GM10266 (cell line): ENCODE measurements around the gene NOTCH2.

Experiments used
- DNase-seq: peaks from one replicate; pipeline ENCODE4 v3.0.0; 2012; ENCODE audit errors: extremely low spot score
- TF ChIP-seq, protein P1 (sequence below): IDR thresholded peaks from 2 replicates; pipeline ENCODE4 v1.5.1; 2012; ENCODE audit warnings: mild to moderate bottlenecking, low read depth; ENCODE audit not compliant: control insufficient read depth, insufficient read depth; ENCODE audit errors: missing control alignments

Gene NOTCH2

DNA sequence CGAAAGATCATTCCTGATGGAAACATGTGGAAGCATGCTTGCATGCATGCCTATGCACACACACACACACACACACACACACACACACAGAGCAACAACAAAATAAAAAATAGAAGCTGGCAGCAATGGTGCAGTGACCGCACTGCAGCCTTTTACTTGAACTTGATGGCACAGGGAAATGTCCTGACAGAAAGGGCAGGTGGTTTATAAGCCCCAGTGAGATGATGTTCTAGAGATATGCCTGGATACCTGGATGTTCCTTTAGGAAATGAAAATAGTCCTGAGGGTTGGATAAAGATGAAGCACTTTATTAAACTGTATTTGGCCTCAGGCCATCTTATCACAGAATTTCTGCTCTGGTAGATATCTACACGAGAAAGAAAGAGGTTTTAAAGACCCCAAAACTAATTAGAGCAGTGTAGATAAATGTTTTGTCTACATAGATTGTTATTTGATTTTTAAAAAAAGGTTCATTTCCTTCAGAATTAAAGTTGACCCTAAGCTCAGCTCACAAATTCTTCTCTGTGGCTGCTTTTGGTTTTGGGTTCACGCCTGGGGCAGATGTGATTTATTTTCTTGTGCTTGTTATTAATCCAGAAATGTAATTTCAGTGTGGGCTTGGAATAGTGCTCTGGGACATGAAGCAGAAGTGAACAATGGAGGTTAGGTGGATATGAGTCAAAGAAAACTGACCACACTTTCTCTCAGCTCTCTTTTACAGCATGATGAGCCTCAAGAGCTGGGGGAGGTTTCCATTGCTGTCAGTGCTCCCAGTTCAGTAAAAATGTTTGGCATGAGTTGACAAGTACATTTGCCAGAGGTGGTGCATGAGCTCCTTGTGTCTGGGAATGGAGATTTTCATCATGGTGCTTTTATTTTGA is 196.1 kb downstream of the NOTCH2 start:
- DNase-seq: no peak
- TF ChIP-seq, protein P1, sequence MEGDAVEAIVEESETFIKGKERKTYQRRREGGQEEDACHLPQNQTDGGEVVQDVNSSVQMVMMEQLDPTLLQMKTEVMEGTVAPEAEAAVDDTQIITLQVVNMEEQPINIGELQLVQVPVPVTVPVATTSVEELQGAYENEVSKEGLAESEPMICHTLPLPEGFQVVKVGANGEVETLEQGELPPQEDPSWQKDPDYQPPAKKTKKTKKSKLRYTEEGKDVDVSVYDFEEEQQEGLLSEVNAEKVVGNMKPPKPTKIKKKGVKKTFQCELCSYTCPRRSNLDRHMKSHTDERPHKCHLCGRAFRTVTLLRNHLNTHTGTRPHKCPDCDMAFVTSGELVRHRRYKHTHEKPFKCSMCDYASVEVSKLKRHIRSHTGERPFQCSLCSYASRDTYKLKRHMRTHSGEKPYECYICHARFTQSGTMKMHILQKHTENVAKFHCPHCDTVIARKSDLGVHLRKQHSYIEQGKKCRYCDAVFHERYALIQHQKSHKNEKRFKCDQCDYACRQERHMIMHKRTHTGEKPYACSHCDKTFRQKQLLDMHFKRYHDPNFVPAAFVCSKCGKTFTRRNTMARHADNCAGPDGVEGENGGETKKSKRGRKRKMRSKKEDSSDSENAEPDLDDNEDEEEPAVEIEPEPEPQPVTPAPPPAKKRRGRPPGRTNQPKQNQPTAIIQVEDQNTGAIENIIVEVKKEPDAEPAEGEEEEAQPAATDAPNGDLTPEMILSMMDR: no peak

DNA sequence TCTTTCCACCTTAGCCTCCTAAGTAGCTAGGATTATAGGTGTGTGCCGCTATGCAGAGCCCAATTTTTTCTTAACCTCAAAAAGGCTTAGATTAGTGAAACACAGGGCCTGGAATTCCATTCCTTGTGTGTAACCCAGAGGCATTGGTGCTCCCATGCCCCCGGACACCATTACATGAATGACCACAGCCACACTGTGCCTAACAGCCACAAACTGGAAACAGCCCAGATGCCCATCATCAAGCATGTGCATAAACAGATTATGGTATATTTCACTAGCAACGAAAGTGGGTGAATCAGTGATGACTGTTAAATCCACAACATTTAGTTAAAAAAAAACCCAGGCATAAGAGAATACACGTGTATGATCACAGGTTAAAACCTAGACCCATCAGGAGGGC is 197.6 kb downstream of the NOTCH2 start:
- DNase-seq: no peak
- TF ChIP-seq, protein P1: no peak

DNA sequence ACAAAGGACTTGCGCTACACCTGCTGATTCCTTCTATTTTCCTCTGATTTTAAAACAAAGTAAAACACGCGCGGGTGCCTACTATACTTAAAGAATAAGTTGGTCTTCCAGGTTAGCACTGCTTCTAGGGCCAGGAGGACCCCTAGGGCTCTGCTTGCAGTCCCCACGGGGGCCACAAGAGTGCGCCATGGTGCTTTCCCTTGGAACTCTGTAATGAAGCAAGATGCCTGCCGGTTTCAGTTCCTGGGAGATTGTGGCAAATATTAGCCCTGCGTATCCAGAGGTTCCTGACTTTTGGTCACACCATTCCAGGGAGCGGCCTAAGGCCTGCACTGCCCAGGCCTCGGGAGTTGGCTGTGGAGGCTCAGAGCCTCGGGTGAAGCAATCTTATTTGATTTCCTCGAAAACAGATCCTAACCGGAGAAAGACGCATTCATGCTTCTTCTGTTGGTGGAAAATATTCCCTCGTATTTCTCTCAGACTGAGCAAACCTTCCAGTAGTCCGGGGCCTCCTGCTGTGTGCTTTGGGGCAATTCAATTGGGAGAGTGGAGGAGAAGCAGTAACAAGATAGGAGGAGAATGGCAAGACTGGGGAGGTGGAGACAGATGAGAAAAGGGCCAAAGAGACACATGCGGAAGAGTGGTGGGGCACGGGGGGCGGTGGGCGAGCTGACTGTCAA is 198.4 kb downstream of the NOTCH2 start:
- DNase-seq: peak; percentile 65
- TF ChIP-seq, protein P1: peak; percentile 78

DNA sequence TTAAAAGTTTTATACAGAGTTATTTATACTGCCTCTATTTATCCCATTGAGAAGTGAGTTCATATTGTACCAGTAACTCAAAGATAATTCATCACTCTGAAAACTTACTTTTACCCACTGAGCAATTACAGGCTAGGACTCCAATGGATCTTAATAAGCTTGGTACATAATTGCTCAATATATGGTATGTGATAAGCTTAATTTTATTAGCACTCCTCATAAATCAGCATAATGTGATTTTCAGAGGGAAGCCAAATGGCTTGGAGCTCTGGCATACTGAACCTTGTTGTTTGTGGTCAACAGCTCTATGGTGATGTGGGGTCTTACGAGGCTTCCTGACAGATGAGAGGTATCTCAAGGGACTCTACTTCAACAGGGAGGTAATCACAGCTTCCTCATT is 199.5 kb downstream of the NOTCH2 start:
- no peak for DNase-seq
- TF ChIP-seq, protein P1: no peak

DNA sequence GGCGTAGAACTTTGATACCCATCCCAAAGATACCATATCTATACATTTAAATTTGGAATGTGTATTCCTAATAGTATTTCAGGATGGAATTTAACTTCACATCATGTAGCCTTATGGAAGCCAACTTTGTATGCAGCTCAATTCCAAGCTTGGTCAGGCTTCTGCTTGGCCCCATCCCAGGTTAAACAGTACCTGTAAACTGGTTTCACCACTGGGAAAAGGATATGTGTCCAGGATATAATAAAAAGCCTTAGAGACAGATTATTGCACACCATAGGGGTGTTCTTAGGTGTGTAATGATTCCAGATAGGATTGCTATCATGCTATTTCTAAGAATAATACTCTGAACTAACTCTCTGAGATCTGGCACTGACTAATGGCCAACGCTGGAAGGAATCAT is 201.3 kb downstream of the NOTCH2 start:
- no peak for DNase-seq
- TF ChIP-seq, protein P1: no peak

DNA sequence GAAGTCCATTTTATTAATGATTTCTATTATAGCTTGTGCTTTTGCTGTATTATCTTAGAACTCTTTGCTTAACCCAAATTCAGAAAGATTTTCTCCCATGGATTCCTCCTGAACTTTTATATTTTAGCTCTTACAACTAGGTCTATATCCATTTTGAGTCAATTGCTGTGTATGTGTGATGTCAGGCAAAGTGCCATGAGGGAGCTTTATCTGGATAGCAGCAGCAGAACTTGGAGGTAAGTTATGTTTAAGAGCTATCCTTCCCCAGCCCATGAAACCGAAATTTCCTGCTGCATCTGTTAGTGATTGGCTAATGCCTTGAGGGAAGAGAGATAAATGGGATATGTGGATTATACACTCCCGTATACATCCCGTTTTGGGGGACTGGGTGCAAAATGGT is 203.0 kb downstream of the NOTCH2 start:
- DNase-seq: no peak
- TF ChIP-seq, protein P1: no peak

DNA sequence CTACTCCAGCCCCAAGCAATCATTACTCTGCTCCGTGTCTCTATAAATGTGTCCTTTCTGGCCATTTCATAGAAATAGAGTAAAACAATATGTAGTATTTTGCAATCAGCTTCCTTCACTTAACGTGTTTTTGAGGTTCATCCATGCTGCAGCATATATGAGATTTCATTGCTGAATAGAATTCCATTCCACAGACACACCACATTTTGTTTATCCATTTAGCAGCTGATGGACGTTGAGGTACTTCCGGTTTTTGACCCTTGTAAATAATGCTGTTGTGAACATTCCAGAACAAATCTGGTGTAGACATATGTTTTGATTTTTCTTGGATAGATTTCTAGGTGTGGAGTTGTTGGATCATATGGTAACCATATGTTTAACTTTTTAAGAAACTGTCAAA is 203.8 kb downstream of the NOTCH2 start:
- TF ChIP-seq, protein P1: no peak
- no peak for DNase-seq
